Urinary bladder (tissue), 4 donors: Measurements from ENCODE around the gene GIMAP1. TPM values are rescaled to one million over a fixed set of nuclear protein-coding genes. Genes with fewer than 3 reads are reported as not detected.
"Not testable (repeated sequence)": the region's sequence is repeated elsewhere in the genome, so short reads cannot be mapped to it uniquely, and the experiment has no call there.

Experiments used
- DNase-seq: peaks from one replicate; pipeline ENCODE4 v3.0.0-alpha.2; 2015; ENCODE audit errors: extremely low spot score
- H3K27ac ChIP-seq: one replicate; pipeline ENCODE4 v1.5.1; 2013; ENCODE audit warnings: low read depth, mild to moderate bottlenecking, moderate library complexity
- H3K36me3 ChIP-seq: one replicate; pipeline ENCODE4 v1.6.1; 2013; ENCODE audit warnings: mild to moderate bottlenecking, moderate library complexity; ENCODE audit not compliant: insufficient read depth
- H3K4me1 ChIP-seq: one replicate; pipeline ENCODE4 v1.6.1; 2013; ENCODE audit warnings: mild to moderate bottlenecking, moderate library complexity; ENCODE audit not compliant: insufficient read depth
- H3K4me3 ChIP-seq: one replicate; pipeline ENCODE4 v1.5.1; 2013; ENCODE audit warnings: low read depth, low read length
- WGBS: extraction: QIAGEN DNeasy Blood & Tissue Kit; methylation state at CpG from one replicate; pipeline ENCODE4 v1.1.7; 2013; 5-methylcytosine and 5-hydroxymethylcytosine counted together
- polyA plus RNA-seq: library from polyadenylated mRNA; stranded (reverse); fragments of 200-250 nt; gene quantifications from one replicate; pipeline ENCODE4 v1.2.3, GENCODE V29; 2013
- total RNA-seq: library from RNA; depleted of rRNA; stranded (reverse); fragments of >200 nt; gene quantifications from one replicate; pipeline ENCODE4 v1.2.3, GENCODE V29; 2014
- donor health status: healthy with polysubstance abuse.
- donor health status: healthy.

Gene GIMAP1
- total RNA-seq (4.9 TPM), polyA plus RNA-seq (8.0 TPM)

DNA sequence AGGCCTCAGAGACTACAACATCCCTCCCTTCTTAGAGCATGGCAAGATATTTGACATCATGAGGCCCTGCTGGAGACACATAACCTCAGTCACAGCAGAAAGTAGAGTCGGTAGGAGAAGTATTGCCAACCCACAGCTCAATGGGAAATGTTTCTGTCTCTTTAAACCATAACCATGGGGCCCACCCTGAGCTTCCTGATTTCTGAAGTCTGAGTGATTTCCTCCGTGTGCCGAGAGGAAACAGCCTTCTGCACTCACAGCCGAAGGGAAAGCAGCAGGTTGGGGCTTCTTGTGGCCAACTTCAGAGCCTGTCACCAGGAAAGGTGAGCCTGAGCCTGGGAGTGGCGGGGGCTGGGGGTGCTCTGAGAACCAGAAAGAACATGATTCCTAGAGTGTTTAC lies at the start of gene GIMAP1:
TSS of gene GIMAP1 (plus strand) at position 246 of the 400 bp plus-strand sequence. CDS start 2,435 bp downstream, outside the sequence.
- DNase-seq, result no peak
- H3K36me3 ChIP-seq, result no peaks in the 10 kb centered on the region
- H3K27ac ChIP-seq, result peak within 1 kb of the TSS; percentile 39
- peak within 1 kb of the TSS; percentile 45 for H3K4me3 ChIP-seq
- 25% methylated on average over 5 of the region's 5 CpGs for WGBS
- H3K4me1 ChIP-seq, result no peaks in the 10 kb centered on the region

- Histone ChIP-seq H3K36me3 (no peaks in the 10 kb centered on the region), H3K27ac (no peak overlapping the region), H3K4me3 (no peak overlapping the region), H3K4me1 (no peaks in the 10 kb centered on the region)
- DNase-seq, result no peak
- 51% methylated on average over 1 of the region's 1 CpG for WGBS
Measured at GRCh38 chr7:150668472-150668911, 47.9 kb upstream of the GIMAP1 start.

GRCh38 chr7:150668977-150669376 lies 47.4 kb upstream of the GIMAP1 start:
- Histone ChIP-seq H3K4me1 (no peaks in the 10 kb centered on the region), H3K27ac (no peak overlapping the region), H3K4me3 (no peak overlapping the region), H3K36me3 (no peaks in the 10 kb centered on the region)
- DNase-seq, result no peak

DNA sequence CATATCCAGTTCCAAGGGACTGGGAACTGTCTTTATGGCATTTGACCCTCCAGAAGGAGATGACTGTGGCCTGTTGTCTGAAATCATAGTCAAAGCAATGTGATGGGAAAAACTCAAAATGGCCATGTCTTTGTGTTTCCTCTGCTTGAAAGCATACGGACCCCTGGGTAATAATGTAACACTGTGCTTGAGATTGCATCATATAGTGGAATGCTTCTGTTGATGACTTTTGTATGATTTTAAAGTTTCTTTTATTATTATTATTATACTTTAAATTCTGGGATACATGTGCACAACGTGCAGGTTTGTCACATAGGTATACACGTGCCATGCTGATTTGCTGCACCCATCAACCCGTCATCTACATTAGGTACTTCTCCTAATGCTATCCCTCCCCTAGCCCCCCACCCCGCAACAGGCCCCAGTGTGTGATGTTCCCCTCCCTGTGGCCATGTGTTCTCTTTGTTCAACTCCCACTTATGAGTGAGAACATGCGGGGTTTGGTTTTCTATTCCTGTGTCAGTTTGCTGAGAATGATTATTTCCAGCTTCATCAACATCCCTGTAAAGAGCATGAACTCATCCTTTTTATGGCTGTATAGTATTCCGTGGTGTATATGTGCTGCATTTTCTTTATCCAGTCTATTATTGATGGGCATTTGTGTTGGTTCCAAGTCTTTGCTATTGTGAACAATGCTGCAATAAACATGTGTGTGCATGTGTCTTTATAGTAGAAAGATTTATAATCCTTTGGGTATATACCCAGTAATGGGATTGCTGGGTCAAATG lies 44.4 kb upstream of the GIMAP1 start:
- not testable (repeated sequence) for H3K4me3 ChIP-seq, H3K36me3 ChIP-seq, H3K27ac ChIP-seq, DNase-seq, H3K4me1 ChIP-seq
- 86% methylated on average over 7 of the region's 7 CpGs for WGBS

DNA sequence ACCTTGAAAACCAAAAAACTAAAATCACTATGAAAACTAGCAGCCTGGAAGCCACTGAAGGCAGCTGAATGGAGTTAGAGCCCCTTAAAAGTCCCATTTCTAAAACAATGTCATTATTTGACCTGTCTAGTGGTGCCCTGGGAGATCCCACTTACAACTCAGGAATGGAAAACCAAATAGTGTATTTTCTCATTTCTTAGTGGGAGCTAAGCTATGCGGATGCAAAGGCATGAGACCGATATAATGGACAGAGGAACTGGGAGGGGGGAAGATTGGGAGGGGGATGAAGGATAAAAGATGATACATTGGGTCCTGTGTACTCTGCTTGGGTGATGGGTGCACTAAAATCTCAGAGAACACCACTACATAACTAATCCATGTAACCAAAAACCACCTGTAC lies 40.7 kb upstream of the GIMAP1 start:
- no peak for DNase-seq
- Histone ChIP-seq H3K4me3 (no peak overlapping the region), H3K27ac (no peak overlapping the region), H3K36me3 (no peaks in the 10 kb centered on the region), H3K4me1 (no peaks in the 10 kb centered on the region)
- WGBS, result 72% methylated on average over 2 of the region's 2 CpGs

GRCh38 chr7:150676276-150676675 lies 40.1 kb upstream of the GIMAP1 start:
- not testable (repeated sequence) for H3K4me3 ChIP-seq, DNase-seq, H3K36me3 ChIP-seq, H3K4me1 ChIP-seq, H3K27ac ChIP-seq

DNA sequence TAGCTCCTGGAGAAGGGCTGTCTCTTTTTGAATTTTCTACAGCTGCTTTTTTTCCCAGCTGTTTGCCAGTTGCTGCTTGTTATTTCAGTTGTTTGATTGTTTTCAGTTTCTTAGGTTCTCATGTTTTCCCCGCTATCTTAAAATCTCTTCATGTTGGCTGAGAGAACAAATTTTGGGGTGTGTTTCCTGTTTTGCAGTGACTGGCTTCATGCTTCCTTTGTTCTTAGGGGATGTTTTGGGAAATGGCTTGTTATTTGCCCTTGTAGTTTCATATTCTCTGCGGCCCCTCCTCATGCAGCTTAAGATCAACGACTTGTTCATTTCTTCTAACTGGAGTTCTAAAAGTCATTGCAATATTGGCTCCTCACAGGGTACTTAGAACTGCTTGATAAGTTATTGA lies 39.6 kb upstream of the GIMAP1 start:
- not testable (repeated sequence) for H3K4me3 ChIP-seq, DNase-seq, H3K27ac ChIP-seq, H3K4me1 ChIP-seq, H3K36me3 ChIP-seq
- WGBS, result 69% methylated on average over 3 of the region's 3 CpGs

GRCh38 chr7:150678601-150679000 lies 37.8 kb upstream of the GIMAP1 start:
- H3K4me3 ChIP-seq, H3K4me1 ChIP-seq, H3K36me3 ChIP-seq, H3K27ac ChIP-seq, DNase-seq: not testable (repeated sequence)
- 83% methylated on average over 11 of the region's 11 CpGs for WGBS

DNA sequence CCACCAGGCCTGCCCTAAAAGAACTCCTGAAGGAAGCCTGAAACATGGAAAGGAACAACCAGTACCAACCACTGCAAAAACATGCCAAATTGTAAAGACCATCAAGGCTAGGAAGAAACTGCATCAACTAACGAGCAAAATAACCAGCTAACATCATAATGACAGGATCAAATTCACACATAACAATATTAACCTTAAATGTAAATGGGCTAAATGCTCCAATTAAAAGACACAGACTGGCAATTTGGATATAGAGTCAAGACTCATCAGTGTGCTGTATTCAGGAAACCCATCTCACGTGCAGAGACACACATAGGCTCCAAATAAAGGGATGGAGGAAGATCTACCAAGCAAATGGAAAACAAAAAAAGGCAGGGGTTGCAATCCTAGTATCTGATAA lies 36.0 kb upstream of the GIMAP1 start:
- H3K4me3 ChIP-seq, H3K27ac ChIP-seq, DNase-seq, H3K36me3 ChIP-seq, H3K4me1 ChIP-seq: not testable (repeated sequence)
- 63% methylated on average over 2 of the region's 2 CpGs for WGBS

- DNase-seq, result no peak
- Histone ChIP-seq H3K4me3 (peak within 1 kb of the TSS; percentile 49), H3K27ac (peak within 1 kb of the TSS; percentile 65), H3K36me3 (peaks cover 3% of the 10 kb centered on the region), H3K4me1 (no peaks in the 10 kb centered on the region)
- 18% methylated on average over 6 of the region's 6 CpGs for whole genome bisulfite sequencing
Measured at GRCh38 chr7:150685219-150686029, 31.0 kb upstream of the GIMAP1 start, which contains the start of gene GIMAP2. Gene GIMAP2, plus strand, starts transcription at chr7:150685706. Its CDS starts 1,354 bp downstream, at chr7:150687060.

- no peak for DNase-seq
- Histone ChIP-seq H3K4me3 (peak overlapping the region; percentile 49), H3K36me3 (peaks cover 3% of the 10 kb centered on the region), H3K4me1 (no peaks in the 10 kb centered on the region), H3K27ac (peak overlapping the region; percentile 65)
- 43% methylated on average over 9 of the region's 9 CpGs for WGBS
Measured at GRCh38 chr7:150686030-150686631, 30.3 kb upstream of the GIMAP1 start.

DNA sequence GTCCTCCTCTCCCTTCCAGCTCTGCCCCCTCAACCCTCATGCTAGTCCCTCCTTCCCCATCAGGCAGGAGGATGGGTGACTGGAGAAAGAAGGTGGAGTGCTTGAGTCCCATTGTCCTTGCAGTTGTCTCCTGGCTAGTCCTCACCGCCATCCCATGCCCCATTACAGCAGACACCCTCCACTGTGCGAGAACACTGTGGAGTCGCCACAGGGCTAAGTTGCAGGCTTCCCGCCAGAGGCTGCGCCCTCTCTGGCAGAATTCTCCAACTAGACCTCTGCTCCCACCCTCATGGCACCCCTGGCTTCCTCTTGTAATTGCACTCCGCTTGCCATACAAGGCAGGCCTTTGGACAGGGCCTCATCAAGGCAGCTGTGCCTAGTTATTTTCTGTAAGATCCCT lies 27.8 kb upstream of the GIMAP1 start:
- peaks cover 3% of the 10 kb centered on the region for H3K36me3 ChIP-seq

DNA sequence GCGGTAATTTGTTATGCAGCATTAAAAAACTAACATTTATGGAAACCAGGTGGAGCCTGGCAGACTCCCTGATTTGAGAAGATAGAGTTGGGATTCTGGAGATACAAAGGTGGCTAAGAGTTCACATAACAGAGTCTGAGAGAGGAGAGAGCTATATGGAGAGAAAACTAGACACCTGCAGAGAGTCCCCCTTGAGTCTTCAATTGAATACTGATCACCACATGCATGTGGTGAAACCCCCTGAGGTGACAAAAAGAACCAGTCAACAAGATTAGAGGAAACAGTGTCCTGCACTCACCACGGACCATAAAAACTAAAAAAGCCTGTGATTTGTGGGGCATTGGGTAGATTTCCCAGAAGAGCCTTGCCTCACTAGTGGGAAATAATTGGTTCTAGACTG lies 20.8 kb upstream of the GIMAP1 start:
- Histone ChIP-seq H3K36me3 (no peaks in the 10 kb centered on the region), H3K27ac (no peak overlapping the region), H3K4me1 (no peaks in the 10 kb centered on the region), H3K4me3 (no peak overlapping the region)
- DNase-seq, result no peak
- 41% methylated on average over 2 of the region's 2 CpGs for WGBS

More for the DNA sequence above, 27.8 kb upstream of the GIMAP1 start:
- WGBS, result 92% methylated on average over 6 of the region's 6 CpGs
- DNase-seq, result no peak
- no peaks in the 10 kb centered on the region for H3K4me1 ChIP-seq
- H3K4me3 ChIP-seq, result no peak overlapping the region
- no peak overlapping the region for H3K27ac ChIP-seq
